ENCODE results near the gene GTF2E1. TPM values are rescaled to one million over a fixed set of nuclear protein-coding genes. Genes with fewer than 3 reads are reported as not detected.

Gene GTF2E1
- total and polyA plus RNA-seq, 8 donors: 2.7 to 9.7 (median 6.5) TPM

GRCh38 chr3:120800625-120801024 is 58.1 kb downstream of the GTF2E1 start:
- FAIRE-seq (no peak), ATAC-seq (no peak), DNase-seq (no peak)
- intact Hi-C loops (cut with DNase I): no loop called here
- H3K36me3 ChIP-seq: no peaks in the 10 kb centered on the region
- no peak for TF ChIP-seq CTCF (IDR thresholded peaks at IDR 0.05)
- H3K27ac ChIP-seq: no peak overlapping the region
- no peak overlapping the region for H3K4me3 ChIP-seq
- no peaks in the 10 kb centered on the region for H3K4me1 ChIP-seq
- H3K27me3 ChIP-seq: no peaks in the 10 kb centered on the region
- no peaks in the 10 kb centered on the region for H3K9me3 ChIP-seq

GRCh38 chr3:120801484-120801883 is 58.9 kb downstream of the GTF2E1 start:
- WGBS, 2 donors: 68 to 79% methylated on average over 2 of the region's 2 CpGs
- intact Hi-C loops (cut with DNase I): no loop called here
- TF ChIP-seq CTCF (IDR thresholded peaks at IDR 0.05): no peak
- H3K9me3 ChIP-seq: no peaks in the 10 kb centered on the region
- H3K4me1 ChIP-seq: no peaks in the 10 kb centered on the region
- H3K36me3 ChIP-seq: no peaks in the 10 kb centered on the region
- no peak overlapping the region for H3K27ac ChIP-seq
- DNase-seq (no peak), ATAC-seq (no peak), FAIRE-seq (no peak)
- no peak overlapping the region for H3K4me3 ChIP-seq
- no peaks in the 10 kb centered on the region for H3K27me3 ChIP-seq

- 71 to 73% methylated on average over 3 of the region's 3 CpGs for WGBS, 2 donors
Measured at GRCh38 chr3:120802916-120803315, 60.4 kb downstream of the GTF2E1 start.

GRCh38 chr3:120816728-120817127 is 74.2 kb downstream of the GTF2E1 start:
- peak in 3 of 6 donors; percentile 12 to 39 (median 33) for DNase-seq
- intact Hi-C loops (cut with DNase I): no loop called here
- Histone ChIP-seq H3K27ac (no peak overlapping the region), H3K4me1 (peaks cover 0 to 4% (median 0%) of the 10 kb centered on the region in 3 donors), H3K9me3 (no peaks in the 10 kb centered on the region), H3K4me3 (no peak overlapping the region), H3K27me3 (no peaks in the 10 kb centered on the region), H3K36me3 (no peaks in the 10 kb centered on the region)
- FAIRE-seq: no peak
- TF ChIP-seq CTCF (IDR thresholded peaks at IDR 0.05): no peak
- peak; percentile 74 to 91 (median 82) for ATAC-seq
- WGBS, 2 donors: 29 to 32% methylated on average over 4 of the region's 4 CpGs

More at GRCh38 chr3:120802916-120803315, 60.4 kb downstream of the GTF2E1 start:
- Histone ChIP-seq H3K9me3 (no peaks in the 10 kb centered on the region), H3K4me3 (no peak overlapping the region), H3K27me3 (no peaks in the 10 kb centered on the region), H3K4me1 (no peaks in the 10 kb centered on the region), H3K36me3 (no peaks in the 10 kb centered on the region), H3K27ac (no peak overlapping the region)
- intact Hi-C loops (cut with DNase I): no loop called here
- DNase-seq (no peak), ATAC-seq (no peak), FAIRE-seq (no peak)
- no peak for TF ChIP-seq CTCF (IDR thresholded peaks at IDR 0.05)

GRCh38 chr3:120820748-120821147 is 78.2 kb downstream of the GTF2E1 start:
- intact Hi-C loops (cut with DNase I): no loop called here
- no peak for TF ChIP-seq CTCF (IDR thresholded peaks at IDR 0.05)
- Histone ChIP-seq H3K4me3 (no peak overlapping the region), H3K9me3 (no peaks in the 10 kb centered on the region), H3K27me3 (no peaks in the 10 kb centered on the region), H3K4me1 (peaks cover 0 to 4% (median 0%) of the 10 kb centered on the region in 3 donors), H3K36me3 (no peaks in the 10 kb centered on the region), H3K27ac (no peak overlapping the region)
- DNase-seq: no peak
- 86 to 92% methylated on average over 3 of the region's 3 CpGs for WGBS, 2 donors
- no peak for FAIRE-seq
- no peak for ATAC-seq

Data from pancreas (tissue), 10 donors.